G401 (cell line): ENCODE data around the gene CPXM1. TPM values are rescaled to one million over a fixed set of nuclear protein-coding genes. Genes with fewer than 3 reads are reported as not detected.

Experiments used
- DNase-seq: peaks from one replicate; pipeline ENCODE4 v3.0.0-alpha.2; 2015; ENCODE audit warnings: low spot score
- in situ Hi-C: cut with HindIII; loops from 2 replicates; pipeline ENCODE4 v1.10.0; 2016; ENCODE audit warnings: low sequenced_read_pairs, mixed read lengths
- total RNA-seq: library from RNA; depleted of rRNA; stranded (reverse); fragments of >200 nt; shearing (Covaris generic); gene quantifications from 2 replicates; pipeline ENCODE4 v1.2.3, GENCODE V29; 2014

The CPXM1 gene
- total RNA-seq, 1 experiment from 2014 or later, result 41.8 TPM

- in situ Hi-C loops, result no loop called here
- DNase-seq, result no peak
Observed at GRCh38 chr20:2805689-2806350, 5.4 kb upstream of the CPXM1 start.

- no peak for DNase-seq
- in situ Hi-C loops, result no loop called here
Observed at GRCh38 chr20:2804852-2805688, 4.6 kb upstream of the CPXM1 start.

GRCh38 chr20:2804041-2804828 lies 3.8 kb upstream of the CPXM1 start:
- in situ Hi-C loops, result no loop called here
- DNase-seq, result no peak

- DNase-seq, result no peak
- in situ Hi-C loops, result no loop called here
Observed at GRCh38 chr20:2801286-2801728, 880 bp upstream of the CPXM1 start.

- no peak for DNase-seq
- in situ Hi-C loops, result no loop called here
Observed at GRCh38 chr20:2799688-2800520, 523 bp downstream of the CPXM1 start.

- in situ Hi-C loops, result no loop called here
- no peak for DNase-seq
Observed at GRCh38 chr20:2799271-2799670, 1.2 kb downstream of the CPXM1 start.

GRCh38 chr20:2798814-2799213 lies 1.6 kb downstream of the CPXM1 start:
- no peak for DNase-seq
- in situ Hi-C loops, result no loop called here

GRCh38 chr20:2798095-2798805 lies 2.2 kb downstream of the CPXM1 start:
- in situ Hi-C loops, result no loop called here
- no peak for DNase-seq

GRCh38 chr20:2797136-2797983 lies 3.1 kb downstream of the CPXM1 start:
- in situ Hi-C loops, result no loop called here
- no peak for DNase-seq

GRCh38 chr20:2796011-2796660 lies 4.3 kb downstream of the CPXM1 start:
- in situ Hi-C loops, result no loop called here
- DNase-seq, result no peak

- in situ Hi-C loops, result no loop called here
- no peak for DNase-seq
Observed at GRCh38 chr20:2795451-2795850, 5.0 kb downstream of the CPXM1 start.

GRCh38 chr20:2794866-2795447 lies 5.5 kb downstream of the CPXM1 start:
- no peak for DNase-seq
- in situ Hi-C loops, result no loop called here

GRCh38 chr20:2794202-2794748 lies 6.2 kb downstream of the CPXM1 start:
- DNase-seq, result no peak
- in situ Hi-C loops, result no loop called here

- DNase-seq, result no peak
- in situ Hi-C loops, result no loop called here
Observed at GRCh38 chr20:2793471-2793870, 7.0 kb downstream of the CPXM1 start.

- DNase-seq, result no peak
- in situ Hi-C loops, result no loop called here
Observed at GRCh38 chr20:2783908-2784566, 16.4 kb downstream of the CPXM1 start.

- DNase-seq, result no peak
- in situ Hi-C loops, result no loop called here
Observed at GRCh38 chr20:2780948-2781347, 19.5 kb downstream of the CPXM1 start.
